Ovary (tissue), 9 donors: ENCODE data around the gene ZFYVE26. TPM values are rescaled to one million over a fixed set of nuclear protein-coding genes. Genes with fewer than 3 reads are reported as not detected.

Source experiments
- DNase-seq, 5 donors: peaks; one replicate each; pipeline ENCODE4 v3.0.0-alpha.2; 2019 to 2020
- H3K27ac ChIP-seq, 2 donors: fragments of 200-600 bp; one replicate each; pipeline versions ENCODE4 v1.5.1 to v1.8.0; 2019 to 2022
- H3K27me3 ChIP-seq: fragments of 200-600 bp; one replicate; pipeline ENCODE4 v1.8.0; 2022
- H3K36me3 ChIP-seq: fragments of 200-600 bp; sonication (generic); one replicate; pipeline ENCODE4 v1.5.1; 2019
- H3K4me1 ChIP-seq: one replicate; pipeline ENCODE4 v1.8.1; 2013; ENCODE audit warnings: mild to moderate bottlenecking, moderate library complexity; ENCODE audit not compliant: insufficient read depth
- H3K4me3 ChIP-seq: fragments of 200-600 bp; sonication (generic); one replicate; pipeline ENCODE4 v1.5.1; 2017
- H3K9me3 ChIP-seq, 2 donors: fragments of 200-600 bp in 1 of 2; sonication (generic) in 1 of 2; one replicate each; pipeline versions ENCODE4 v1.5.1 to v1.8.1; 2013 to 2019; ENCODE audit warnings: mild to moderate bottlenecking in 1 of 2, moderate library complexity in 1 of 2
- CTCF ChIP-seq, 3 donors: fragments of 450-650 bp in 2 of 3; fragments of 200-600 bp in 1 of 3; IDR thresholded peaks; one replicate each; pipeline versions ENCODE4 v1.5.1 to v1.8.0; 2016 to 2022; ENCODE audit warnings: antibody characterized with exemption in 3 of 3, mild to moderate bottlenecking in 1 of 3
- EP300 ChIP-seq: sonication (generic); formaldehyde crosslinking; IDR thresholded peaks from one replicate; pipeline ENCODE4 v1.6.1; 2017; ENCODE audit warnings: antibody characterized with exemption
- POLR2A ChIP-seq: fragments of 450-650 bp; IDR thresholded peaks from one replicate; pipeline ENCODE4 v1.6.1; 2017; ENCODE audit warnings: antibody characterized with exemption, mild to moderate bottlenecking, moderate library complexity
- WGBS, 3 donors: extraction: QIAGEN DNeasy Blood & Tissue Kit in 1 of 3; methylation state at CpG; one replicate each; pipeline versions ENCODE4 v1.1.5 to v1.1.7; 2013 to 2017; 5-methylcytosine and 5-hydroxymethylcytosine counted together
- intact Hi-C, 4 donors: fragments of 100-400 bp; cut with DNase I; formaldehyde crosslinking; loops; one replicate each; pipeline versions ENCODE4 v1.11.0 to v1.15.1; 2022 to 2023
- polyA plus RNA-seq, 2 donors: library from polyadenylated mRNA; stranded (reverse); fragments of 200-250 nt in 1 of 2; fragments of 350-450 nt in 1 of 2; fragmentation: Illumina TruSeq in 1 of 2; extraction: RNeasy Lipid Tissue Mini Kit (QIAGEN cat#74804) in 1 of 2; gene quantifications; one replicate each; pipeline ENCODE4 v1.2.3, GENCODE V29; 2013 to 2014
- total RNA-seq, 7 donors: library from RNA; depleted of rRNA in 2 of 7; stranded (reverse); fragments of >200 nt in 2 of 7; fragmentation: NEBNext Ultra II Directional in 3 of 7; extraction: Animal tissue kit (Norgen Biotek cat#: 25700) in 3 of 7; gene quantifications; one replicate each; pipeline versions ENCODE4 v1.1.0 to v1.2.4, GENCODE V29; 2016 to 2023
- donor health status: DM: no; HTN: no; CAD: no; lungs with moderate emphysema.
- donor health status: DM: no; HTN: no; CAD: no.
- donor health status: Bipolar disorder and iron deficiency.
- donor health status: DM: yes; HTN: yes; CAD: no.
- donor health status: DM: no; HTN: no; CAD: no.
- donor health status: DM: yes; HTN: yes; CAD: no.

ZFYVE26 gene
- total and polyA plus RNA-seq, 9 donors, result 6.1 to 27.0 (median 20.3) TPM

GRCh38 chr14:67759916-67760315 lies 56.5 kb downstream of the ZFYVE26 start:
- H3K27me3 ChIP-seq, result no peaks in the 10 kb centered on the region
- no peaks in the 10 kb centered on the region for H3K4me1 ChIP-seq
- H3K36me3 ChIP-seq, result no peaks in the 10 kb centered on the region
- TF ChIP-seq EP300 (no peak), CTCF (IDR thresholded peaks at IDR 0.05) (no peak), POLR2A (no peak)
- no peak for DNase-seq
- WGBS, 3 donors, result 86 to 90% (median 89%) methylated on average over 2 of the region's 2 CpGs
- H3K4me3 ChIP-seq, result no peak overlapping the region
- intact Hi-C loops, result no loop called here
- no peak overlapping the region for H3K27ac ChIP-seq
- H3K9me3 ChIP-seq, result no peaks in the 10 kb centered on the region

- H3K4me1 ChIP-seq, result no peaks in the 10 kb centered on the region
- TF ChIP-seq CTCF (IDR thresholded peaks at IDR 0.05) (no peak), EP300 (no peak), POLR2A (no peak)
- no peak for DNase-seq
- 83 to 95% (median 88%) methylated on average over 3 of the region's 3 CpGs for WGBS, 3 donors
- no peaks in the 10 kb centered on the region for H3K27me3 ChIP-seq
- H3K4me3 ChIP-seq, result no peak overlapping the region
- no peaks in the 10 kb centered on the region for H3K36me3 ChIP-seq
- no peak overlapping the region for H3K27ac ChIP-seq
- H3K9me3 ChIP-seq, result no peaks in the 10 kb centered on the region
- intact Hi-C loops, result no loop called here
These were observed 59.2 kb downstream of the ZFYVE26 start for GRCh38 chr14:67757175-67757574.

GRCh38 chr14:67756496-67756895 lies 59.9 kb downstream of the ZFYVE26 start:
- H3K27me3 ChIP-seq, result no peaks in the 10 kb centered on the region
- H3K27ac ChIP-seq, result no peak overlapping the region
- intact Hi-C loops, result no loop called here
- DNase-seq, result no peak
- H3K4me3 ChIP-seq, result no peak overlapping the region
- no peaks in the 10 kb centered on the region for H3K36me3 ChIP-seq
- no peaks in the 10 kb centered on the region for H3K4me1 ChIP-seq
- no peak for TF ChIP-seq POLR2A
- TF ChIP-seq EP300, result no peak
- 84 to 94% (median 88%) methylated on average over 1 of the region's 1 CpG for WGBS, 3 donors
- no peaks in the 10 kb centered on the region for H3K9me3 ChIP-seq

GRCh38 chr14:67749341-67750084 lies 66.9 kb downstream of the ZFYVE26 start:
- TF ChIP-seq CTCF (IDR thresholded peaks at IDR 0.05) (no peak), POLR2A (no peak), EP300 (no peak)
- no peak for DNase-seq
- no peaks in the 10 kb centered on the region for H3K27me3 ChIP-seq
- H3K27ac ChIP-seq, result no peak overlapping the region
- no peaks in the 10 kb centered on the region for H3K36me3 ChIP-seq
- no peaks in the 10 kb centered on the region for H3K4me1 ChIP-seq
- no peak overlapping the region for H3K4me3 ChIP-seq
- intact Hi-C loops, result no loop called here
- no peaks in the 10 kb centered on the region for H3K9me3 ChIP-seq
- 75 to 89% (median 88%) methylated on average over 6 of the region's 6 CpGs for WGBS, 3 donors

- Histone ChIP-seq H3K36me3 (no peaks in the 10 kb centered on the region), H3K4me3 (no peak overlapping the region), H3K27me3 (no peaks in the 10 kb centered on the region), H3K4me1 (no peaks in the 10 kb centered on the region), H3K9me3 (no peaks in the 10 kb centered on the region), H3K27ac (no peak overlapping the region)
- 89 to 97% (median 92%) methylated on average over 10 of the region's 10 CpGs for WGBS, 3 donors
- DNase-seq, result no peak
- no peak for TF ChIP-seq CTCF (IDR thresholded peaks at IDR 0.05)
- no peak for TF ChIP-seq EP300
- TF ChIP-seq POLR2A, result no peak
- intact Hi-C loops, result no loop called here
These were observed 68.1 kb downstream of the ZFYVE26 start for GRCh38 chr14:67748312-67748711.
